Parathyroid adenoma (tissue), 2 donors: ENCODE data around the gene TECR.
"Not testable (repeated sequence)": the region's sequence is repeated elsewhere in the genome, so short reads cannot be mapped to it uniquely, and the experiment has no call there.

ENCODE experiments used
- H2AFZ ChIP-seq: fragments of 300-600 bp; sonication (generic); one replicate; pipeline ENCODE4 v1.7.0; 2017; ENCODE audit warnings: antibody characterized with exemption, mild to moderate bottlenecking
- H3K27ac ChIP-seq: fragments of 300-600 bp; sonication (generic); one replicate; pipeline ENCODE4 v1.7.0; 2017
- H3K27me3 ChIP-seq: fragments of 300-600 bp; sonication (generic); one replicate; pipeline ENCODE4 v1.7.0; 2017; ENCODE audit warnings: low read length; ENCODE audit not compliant: control insufficient read depth, insufficient read depth
- H3K36me3 ChIP-seq: fragments of 300-600 bp; sonication (generic); one replicate; pipeline ENCODE4 v1.7.0; 2017; ENCODE audit warnings: low read length; ENCODE audit not compliant: control insufficient read depth, insufficient read depth
- H3K4me1 ChIP-seq: fragments of 300-600 bp; sonication (generic); one replicate; pipeline ENCODE4 v1.7.0; 2017; ENCODE audit warnings: control low read depth
- H3K4me2 ChIP-seq: fragments of 300-600 bp; sonication (generic); one replicate; pipeline ENCODE4 v1.7.0; 2017; ENCODE audit warnings: low read length
- H3K4me3 ChIP-seq: fragments of 300-600 bp; sonication (generic); one replicate; pipeline ENCODE4 v1.7.0; 2017; ENCODE audit warnings: low read depth, low read length
- H3K79me2 ChIP-seq: fragments of 300-600 bp; sonication (generic); one replicate; pipeline ENCODE4 v1.7.0; 2017; ENCODE audit warnings: control low read depth
- H3K9ac ChIP-seq: fragments of 300-600 bp; sonication (generic); one replicate; pipeline ENCODE4 v1.7.0; 2017; ENCODE audit warnings: mild to moderate bottlenecking
- H3K9me3 ChIP-seq: fragments of 300-600 bp; sonication (generic); one replicate; pipeline ENCODE4 v1.7.0; 2017; ENCODE audit warnings: low read length; ENCODE audit not compliant: control insufficient read depth
- TF ChIP-seq, protein P1 (sequence below): fragments of 300-600 bp; sonication (generic); IDR thresholded peaks from one replicate; pipeline ENCODE4 v1.7.0; 2017; ENCODE audit warnings: antibody characterized with exemption, mild to moderate bottlenecking
- donor health status: primary hyperparathyroidism.

The TECR gene

DNA sequence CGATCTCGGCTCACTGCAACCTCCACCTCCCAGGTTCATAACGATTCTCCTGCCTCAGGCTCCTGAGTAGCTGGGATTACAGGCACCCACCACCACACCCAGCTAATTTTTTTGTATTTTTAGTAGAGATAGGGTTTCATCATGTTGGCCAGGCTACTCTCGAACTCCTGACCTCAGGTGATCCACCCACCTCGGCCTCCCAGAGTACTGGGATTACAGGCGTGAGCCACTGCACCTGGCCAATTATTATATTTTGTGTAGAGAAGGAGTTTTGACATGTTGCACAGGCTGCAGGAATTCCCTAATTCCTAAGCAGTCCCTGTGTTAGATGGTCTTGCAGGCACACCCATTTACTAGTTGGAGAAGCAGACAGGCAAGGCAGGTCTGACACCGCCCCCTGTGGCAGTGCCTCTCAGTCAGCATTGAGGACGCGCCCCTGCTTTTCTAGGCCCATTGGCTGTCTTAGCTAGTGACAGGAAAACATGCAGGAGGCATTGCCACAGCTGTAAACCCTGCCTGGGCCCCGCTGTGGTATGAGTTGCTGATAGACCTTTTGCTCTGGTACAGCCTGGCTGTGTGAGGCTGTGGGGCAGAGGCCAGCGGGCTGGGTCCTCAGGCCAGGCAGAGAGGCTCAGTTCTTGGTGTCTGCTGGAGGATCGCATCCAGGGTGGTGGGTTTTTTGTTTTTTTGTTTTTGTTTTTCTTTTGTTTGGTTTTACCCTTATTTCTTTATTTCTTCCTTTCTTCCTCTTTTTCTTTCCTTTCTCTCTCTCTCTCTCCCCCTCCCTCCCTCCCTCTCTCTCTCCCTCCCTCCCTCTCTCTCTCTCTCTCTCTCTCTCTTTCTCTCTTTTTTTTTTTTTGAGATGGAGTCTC lies 22.0 kb downstream of the TECR start:
- Histone ChIP-seq H3K4me1 (peaks cover 33% of the 10 kb centered on the region), H3K79me2 (peaks cover 68% of the 10 kb centered on the region), H3K27ac (peak overlapping the region; percentile 73)
- H2AFZ ChIP-seq, H3K9me3 ChIP-seq, H3K27me3 ChIP-seq, H3K9ac ChIP-seq, H3K4me3 ChIP-seq, H3K4me2 ChIP-seq, H3K36me3 ChIP-seq: not testable (repeated sequence)
- TF ChIP-seq, protein P1, sequence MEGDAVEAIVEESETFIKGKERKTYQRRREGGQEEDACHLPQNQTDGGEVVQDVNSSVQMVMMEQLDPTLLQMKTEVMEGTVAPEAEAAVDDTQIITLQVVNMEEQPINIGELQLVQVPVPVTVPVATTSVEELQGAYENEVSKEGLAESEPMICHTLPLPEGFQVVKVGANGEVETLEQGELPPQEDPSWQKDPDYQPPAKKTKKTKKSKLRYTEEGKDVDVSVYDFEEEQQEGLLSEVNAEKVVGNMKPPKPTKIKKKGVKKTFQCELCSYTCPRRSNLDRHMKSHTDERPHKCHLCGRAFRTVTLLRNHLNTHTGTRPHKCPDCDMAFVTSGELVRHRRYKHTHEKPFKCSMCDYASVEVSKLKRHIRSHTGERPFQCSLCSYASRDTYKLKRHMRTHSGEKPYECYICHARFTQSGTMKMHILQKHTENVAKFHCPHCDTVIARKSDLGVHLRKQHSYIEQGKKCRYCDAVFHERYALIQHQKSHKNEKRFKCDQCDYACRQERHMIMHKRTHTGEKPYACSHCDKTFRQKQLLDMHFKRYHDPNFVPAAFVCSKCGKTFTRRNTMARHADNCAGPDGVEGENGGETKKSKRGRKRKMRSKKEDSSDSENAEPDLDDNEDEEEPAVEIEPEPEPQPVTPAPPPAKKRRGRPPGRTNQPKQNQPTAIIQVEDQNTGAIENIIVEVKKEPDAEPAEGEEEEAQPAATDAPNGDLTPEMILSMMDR = peak; percentile 24

DNA sequence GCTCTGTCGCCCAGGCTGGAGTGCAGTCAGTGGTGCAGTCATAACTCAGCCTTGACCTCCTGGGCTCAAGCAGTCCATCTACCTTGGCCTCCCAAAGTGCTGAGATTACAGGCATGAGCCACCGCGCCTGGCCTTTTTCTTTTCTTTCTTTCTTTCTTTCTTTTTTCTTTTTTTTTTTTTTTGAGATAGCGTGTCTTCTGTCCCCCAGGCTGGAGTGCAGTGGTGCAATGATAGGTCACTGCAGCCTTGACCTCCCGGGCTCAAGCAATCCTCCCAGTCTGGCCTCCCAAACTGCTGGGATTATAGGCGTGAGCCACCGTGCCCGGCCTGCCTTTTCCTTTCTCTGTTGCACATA lies 22.6 kb downstream of the TECR start:
- H2AFZ ChIP-seq, H3K9ac ChIP-seq, H3K27ac ChIP-seq, H3K9me3 ChIP-seq, H3K36me3 ChIP-seq, H3K27me3 ChIP-seq, H3K4me2 ChIP-seq, H3K4me3 ChIP-seq: not testable (repeated sequence)
- peaks cover 34% of the 10 kb centered on the region for H3K4me1 ChIP-seq
- H3K79me2 ChIP-seq = peaks cover 69% of the 10 kb centered on the region

DNA sequence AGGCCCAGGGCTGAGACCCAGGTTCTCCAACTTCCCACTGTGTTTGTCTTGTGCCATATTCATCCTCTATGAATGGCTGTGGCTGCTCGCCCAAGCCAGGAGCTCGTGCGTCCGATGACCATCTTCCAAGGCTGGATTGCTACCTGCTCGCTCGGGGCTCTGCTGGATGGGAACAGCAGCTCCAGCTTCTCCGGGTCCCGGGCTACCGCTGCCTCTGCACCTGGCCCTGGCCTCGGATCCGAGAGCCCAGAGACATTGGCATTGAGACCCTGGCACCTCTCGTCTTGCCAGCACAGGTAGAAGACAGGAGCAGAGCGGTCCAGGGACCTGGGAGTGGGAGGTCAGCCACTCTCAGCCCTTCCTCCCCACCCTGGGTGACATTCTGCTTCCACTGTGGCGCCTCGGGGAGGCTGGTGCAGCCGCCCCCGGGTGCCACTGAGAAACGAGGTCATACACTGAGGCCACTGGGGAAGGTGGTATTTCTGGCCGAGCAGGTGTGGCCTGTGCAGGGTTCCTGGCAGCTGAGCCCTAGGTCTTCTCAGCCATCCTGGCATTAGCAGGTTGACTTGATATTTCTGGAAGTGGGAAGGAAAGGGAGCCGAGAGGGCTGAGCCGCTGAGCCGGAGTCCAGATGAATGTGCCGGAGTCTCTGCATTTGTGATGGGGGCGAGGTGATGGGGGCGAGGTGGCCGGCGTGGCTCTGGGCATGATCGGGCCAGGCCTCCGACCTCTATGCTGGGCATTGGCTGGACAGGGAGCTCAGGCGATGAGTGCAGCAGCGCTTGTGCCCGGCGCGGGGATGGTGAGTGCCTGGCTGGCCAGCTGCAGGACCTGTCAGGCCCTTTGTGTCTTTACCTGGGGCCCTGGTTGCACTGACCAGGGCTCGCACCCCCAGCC lies 23.9 kb downstream of the TECR start:
- Histone ChIP-seq H3K9ac (no peak overlapping the region), H3K79me2 (peaks cover 70% of the 10 kb centered on the region), H3K4me2 (no peak overlapping the region), H3K27me3 (no peaks in the 10 kb centered on the region), H3K4me3 (no peak overlapping the region), H3K36me3 (no peaks in the 10 kb centered on the region), H3K27ac (peak overlapping the region; percentile 82), H3K4me1 (peaks cover 34% of the 10 kb centered on the region), H3K9me3 (no peaks in the 10 kb centered on the region), H2AFZ (no peak overlapping the region)
- TF ChIP-seq, protein P1 = no peak

DNA sequence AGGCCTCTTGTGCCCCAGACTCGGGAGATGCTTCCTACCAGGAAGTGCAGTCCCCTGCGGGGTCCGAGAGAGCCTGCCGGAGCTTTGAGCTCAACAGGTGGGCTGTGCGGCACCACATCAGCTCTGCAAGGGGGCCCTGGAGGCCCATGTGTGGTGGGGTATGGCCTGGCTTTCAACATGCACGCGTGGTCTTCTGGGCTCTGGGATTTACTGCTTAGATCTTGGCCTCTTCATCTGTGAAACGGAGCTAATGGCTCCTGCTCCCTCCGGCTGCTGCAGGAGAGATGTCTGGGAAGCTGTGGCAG lies 24.5 kb downstream of the TECR start:
- Histone ChIP-seq H3K9ac (no peak overlapping the region), H3K4me2 (peak overlapping the region; percentile 57), H3K27me3 (no peaks in the 10 kb centered on the region), H3K27ac (peak overlapping the region; percentile 82), H3K9me3 (no peaks in the 10 kb centered on the region), H2AFZ (no peak overlapping the region), H3K4me3 (no peak overlapping the region), H3K4me1 (peaks cover 34% of the 10 kb centered on the region), H3K36me3 (no peaks in the 10 kb centered on the region), H3K79me2 (peaks cover 71% of the 10 kb centered on the region)
- TF ChIP-seq, protein P1 = no peak

DNA sequence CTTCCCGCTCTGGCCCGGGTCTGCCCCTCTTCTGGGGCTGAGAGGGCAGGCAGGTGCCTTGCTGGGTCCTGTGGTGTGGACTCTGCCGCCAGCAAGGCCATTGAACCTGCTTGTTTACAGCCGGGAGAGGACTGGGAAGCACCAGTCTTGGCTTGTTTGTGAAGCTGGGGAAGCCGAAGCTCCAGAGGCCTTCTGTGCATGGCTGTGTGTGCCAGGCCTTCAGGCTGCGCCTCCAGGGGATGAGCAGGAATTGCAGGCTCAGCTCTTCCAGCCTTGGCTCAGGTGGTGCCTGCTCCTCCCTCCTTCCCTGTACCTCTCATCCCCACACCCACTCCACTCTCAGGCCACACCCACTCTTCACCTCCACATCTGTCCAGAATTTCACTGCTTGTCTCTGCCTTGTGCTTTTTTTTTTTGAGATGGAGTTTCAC lies 25.0 kb downstream of the TECR start:
- Histone ChIP-seq H3K27ac (peak overlapping the region; percentile 82), H3K27me3 (no peaks in the 10 kb centered on the region), H2AFZ (peak overlapping the region; percentile 45), H3K36me3 (no peaks in the 10 kb centered on the region), H3K9ac (no peak overlapping the region), H3K4me1 (peaks cover 35% of the 10 kb centered on the region), H3K79me2 (peaks cover 76% of the 10 kb centered on the region), H3K4me3 (no peak overlapping the region), H3K4me2 (peak overlapping the region; percentile 57), H3K9me3 (no peaks in the 10 kb centered on the region)
- TF ChIP-seq, protein P1 = no peak
